Neutrophil (primary cell): ENCODE data around the gene JUP.

Source experiments
- H3K27ac ChIP-seq: fragments of 200-600 bp; sonication (generic); 2 replicates; pipeline ENCODE4 v1.5.1; 2016; ENCODE audit warnings: mild to moderate bottlenecking, moderate library complexity
- H3K27me3 ChIP-seq: fragments of 200-600 bp; sonication (generic); 2 replicates; pipeline ENCODE4 v1.6.0; 2016; ENCODE audit warnings: mild to moderate bottlenecking
- H3K36me3 ChIP-seq: fragments of 200-600 bp; sonication (generic); 2 replicates; pipeline ENCODE4 v1.5.1; 2017
- H3K4me1 ChIP-seq, 2 experiments: fragments of 200-600 bp in 1 of 2; sonication (generic) in 1 of 2; 1 replicate in 1 of 2; 2 replicates in 1 of 2; pipeline versions ENCODE4 v1.5.1 to v1.6.1; 2013 to 2016; ENCODE audit warnings: low read depth in 1 of 2, low read length in 1 of 2, mild to moderate bottlenecking in 1 of 2, moderate library complexity in 1 of 2; ENCODE audit not compliant: control insufficient read depth in 1 of 2, insufficient read depth in 1 of 2
- H3K4me3 ChIP-seq, 2 experiments: fragments of 200-600 bp in 1 of 2; sonication (generic) in 1 of 2; 1 replicate in 1 of 2; 2 replicates in 1 of 2; pipeline ENCODE4 v1.5.1; 2013 to 2016; ENCODE audit warnings: low read depth in 1 of 2, low read length in 1 of 2, mild to moderate bottlenecking in 1 of 2, moderate library complexity in 1 of 2
- H3K9me3 ChIP-seq: fragments of 200-600 bp; sonication (generic); 2 replicates; pipeline ENCODE4 v1.5.1; 2016
- CTCF ChIP-seq: fragments of 200-600 bp; sonication (generic); IDR thresholded peaks from 2 replicates; pipeline ENCODE4 v1.5.1; 2016; ENCODE audit warnings: antibody characterized with exemption

The JUP gene

GRCh38 chr17:41787021-41787418 lies 509 bp upstream of the JUP start:
- Histone ChIP-seq H3K4me1 (peaks cover 17 to 29% of the 10 kb centered on the region in 2 experiments), H3K27me3 (peaks cover 73% of the 10 kb centered on the region)

GRCh38 chr17:41785859-41786226 lies 668 bp downstream of the JUP start:
- Histone ChIP-seq H3K27me3 (peaks cover 73% of the 10 kb centered on the region), H3K4me1 (peaks cover 17 to 29% of the 10 kb centered on the region in 2 experiments), H3K4me3 (peak overlapping the region; percentile 45 to 54), H3K36me3 (no peaks in the 10 kb centered on the region), H3K27ac (no peak overlapping the region), H3K9me3 (no peaks in the 10 kb centered on the region)
- TF ChIP-seq CTCF, result no peak

More at GRCh38 chr17:41787021-41787418, 509 bp upstream of the JUP start:
- Histone ChIP-seq H3K4me3 (no peak overlapping the region), H3K36me3 (no peaks in the 10 kb centered on the region), H3K27ac (no peak overlapping the region), H3K9me3 (no peaks in the 10 kb centered on the region)
- TF ChIP-seq CTCF, result no peak

GRCh38 chr17:41785091-41785858 lies 1.2 kb downstream of the JUP start:
- peaks cover 73% of the 10 kb centered on the region for H3K27me3 ChIP-seq
- peaks cover 17 to 29% of the 10 kb centered on the region in 2 experiments for H3K4me1 ChIP-seq
- no peaks in the 10 kb centered on the region for H3K36me3 ChIP-seq
- no peak for TF ChIP-seq CTCF
- no peaks in the 10 kb centered on the region for H3K9me3 ChIP-seq
- no peak overlapping the region for H3K27ac ChIP-seq
- H3K4me3 ChIP-seq, result peak overlapping the region; percentile 45 to 54

- Histone ChIP-seq H3K27ac (no peak overlapping the region), H3K4me3 (no peak overlapping the region)
- TF ChIP-seq CTCF, result no peak
These were observed 2.2 kb downstream of the JUP start for GRCh38 chr17:41784207-41784744.

GRCh38 chr17:41782142-41782541 lies 4.4 kb downstream of the JUP start:
- Histone ChIP-seq H3K27me3 (peaks cover 57% of the 10 kb centered on the region), H3K27ac (no peak overlapping the region), H3K9me3 (no peaks in the 10 kb centered on the region), H3K4me3 (no peak overlapping the region), H3K36me3 (no peaks in the 10 kb centered on the region), H3K4me1 (peaks cover 17 to 29% of the 10 kb centered on the region in 2 experiments)
- no peak for TF ChIP-seq CTCF

More at GRCh38 chr17:41784207-41784744, 2.2 kb downstream of the JUP start:
- Histone ChIP-seq H3K9me3 (no peaks in the 10 kb centered on the region), H3K27me3 (peaks cover 70% of the 10 kb centered on the region), H3K4me1 (peaks cover 17 to 29% of the 10 kb centered on the region in 2 experiments), H3K36me3 (no peaks in the 10 kb centered on the region)
